HG02981 (cell line): ENCODE results near the gene ITPK1.

Experiments used
- ATAC-seq: cut with Tn5 transposase; IDR thresholded peaks from one replicate; pipeline ENCODE4 v1.9.1; 2021; ENCODE audit warnings: mild to moderate bottlenecking, moderate library complexity; ENCODE audit not compliant: unreplicated experiment

The ITPK1 gene

DNA sequence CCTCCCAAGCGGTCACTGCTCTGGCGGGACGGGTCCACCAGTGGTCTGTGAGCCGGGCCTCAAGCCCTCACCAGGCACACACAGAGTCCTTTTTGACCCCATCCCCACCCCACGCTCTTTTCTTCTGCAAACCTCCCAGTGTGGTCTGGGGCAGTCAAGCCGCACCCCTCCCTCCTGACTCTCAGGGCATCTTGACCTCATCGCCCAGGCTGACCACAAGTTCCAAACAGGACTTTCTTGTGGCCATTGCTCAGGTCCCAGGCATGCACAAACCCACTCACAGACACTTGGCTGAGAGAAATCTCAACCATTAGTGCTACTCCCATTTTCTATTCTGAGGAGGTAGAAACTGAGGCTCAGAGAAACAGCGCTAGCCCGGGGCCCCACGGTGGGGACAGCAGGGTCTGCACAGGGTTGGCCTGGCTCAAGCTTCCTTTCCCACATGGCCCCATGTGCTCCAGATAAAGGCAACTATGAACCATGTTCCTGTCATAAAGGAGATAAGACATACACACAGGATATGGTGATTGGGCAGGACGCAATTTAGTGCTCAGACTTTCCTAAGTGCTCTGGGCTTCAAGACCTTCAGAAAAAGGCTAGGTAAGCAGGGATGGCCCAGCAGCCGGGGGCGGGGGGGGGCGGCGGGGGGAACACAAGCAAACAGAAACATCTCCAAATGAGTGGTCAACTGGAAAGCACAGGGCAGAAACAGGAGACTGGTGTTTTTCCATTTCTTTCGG is 69.6 kb downstream of the ITPK1 start:
- ATAC-seq: no peak

DNA sequence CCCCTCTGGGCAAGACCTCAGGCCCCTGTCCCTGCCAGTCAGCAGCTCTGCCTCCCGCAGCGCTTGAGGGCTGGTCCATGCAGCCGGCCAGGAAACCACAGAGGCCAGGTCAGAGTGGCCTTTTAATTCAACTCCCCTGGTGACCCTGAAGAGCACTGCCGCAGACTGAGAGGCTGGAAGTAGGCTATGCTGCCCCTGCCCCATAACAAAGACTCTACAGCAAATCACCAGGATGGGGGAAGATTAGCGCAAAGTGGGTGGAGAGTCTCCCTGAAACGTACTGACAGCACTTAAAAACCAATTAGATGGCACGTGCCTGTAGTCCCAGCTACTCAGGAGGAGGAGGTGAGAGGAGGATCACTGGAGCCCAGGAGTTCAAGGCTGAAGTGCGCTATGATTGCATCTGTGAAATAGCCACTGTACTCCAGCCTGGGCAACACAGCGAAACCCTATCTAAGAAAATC is 70.5 kb downstream of the ITPK1 start:
- no peak for ATAC-seq

DNA sequence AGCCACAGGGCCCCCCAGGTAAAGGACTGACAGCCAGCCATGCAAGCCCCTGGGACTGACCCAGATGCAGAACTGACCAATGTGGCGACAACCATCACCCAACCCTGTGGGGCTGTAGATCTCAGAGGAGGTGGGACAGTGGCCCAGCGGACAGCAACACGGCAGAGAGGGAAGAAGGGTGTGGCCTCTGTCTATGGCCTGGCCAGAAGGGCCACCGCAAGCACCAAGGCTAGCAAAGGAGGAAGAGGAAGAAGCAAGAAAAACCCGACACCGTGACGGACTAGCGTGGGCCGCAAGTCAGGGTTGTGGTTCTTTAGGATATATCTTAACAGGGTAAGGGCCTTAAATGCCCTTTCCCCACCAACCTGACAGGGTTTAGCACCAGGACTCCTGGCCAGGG is 71.2 kb downstream of the ITPK1 start:
- ATAC-seq: no peak

DNA sequence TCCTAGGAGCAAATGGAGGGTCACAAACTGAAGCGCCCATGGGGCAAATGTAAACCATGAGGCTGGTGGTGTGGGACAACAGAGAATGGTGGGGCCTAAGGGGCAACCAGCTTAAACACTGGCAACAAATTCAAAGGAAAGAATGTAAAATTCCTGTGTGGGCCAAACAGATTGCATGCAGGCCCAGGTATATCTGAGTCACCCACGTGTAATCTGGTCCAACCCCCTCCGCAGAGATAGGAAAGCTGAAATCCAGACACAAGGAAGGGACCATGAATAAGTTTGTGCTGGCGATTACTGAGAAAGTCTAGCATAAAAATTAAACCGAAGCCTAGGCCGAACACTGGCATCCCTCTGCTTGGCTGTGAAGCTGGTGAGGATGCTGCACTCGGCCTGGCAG is 71.6 kb downstream of the ITPK1 start:
- no peak for ATAC-seq

DNA sequence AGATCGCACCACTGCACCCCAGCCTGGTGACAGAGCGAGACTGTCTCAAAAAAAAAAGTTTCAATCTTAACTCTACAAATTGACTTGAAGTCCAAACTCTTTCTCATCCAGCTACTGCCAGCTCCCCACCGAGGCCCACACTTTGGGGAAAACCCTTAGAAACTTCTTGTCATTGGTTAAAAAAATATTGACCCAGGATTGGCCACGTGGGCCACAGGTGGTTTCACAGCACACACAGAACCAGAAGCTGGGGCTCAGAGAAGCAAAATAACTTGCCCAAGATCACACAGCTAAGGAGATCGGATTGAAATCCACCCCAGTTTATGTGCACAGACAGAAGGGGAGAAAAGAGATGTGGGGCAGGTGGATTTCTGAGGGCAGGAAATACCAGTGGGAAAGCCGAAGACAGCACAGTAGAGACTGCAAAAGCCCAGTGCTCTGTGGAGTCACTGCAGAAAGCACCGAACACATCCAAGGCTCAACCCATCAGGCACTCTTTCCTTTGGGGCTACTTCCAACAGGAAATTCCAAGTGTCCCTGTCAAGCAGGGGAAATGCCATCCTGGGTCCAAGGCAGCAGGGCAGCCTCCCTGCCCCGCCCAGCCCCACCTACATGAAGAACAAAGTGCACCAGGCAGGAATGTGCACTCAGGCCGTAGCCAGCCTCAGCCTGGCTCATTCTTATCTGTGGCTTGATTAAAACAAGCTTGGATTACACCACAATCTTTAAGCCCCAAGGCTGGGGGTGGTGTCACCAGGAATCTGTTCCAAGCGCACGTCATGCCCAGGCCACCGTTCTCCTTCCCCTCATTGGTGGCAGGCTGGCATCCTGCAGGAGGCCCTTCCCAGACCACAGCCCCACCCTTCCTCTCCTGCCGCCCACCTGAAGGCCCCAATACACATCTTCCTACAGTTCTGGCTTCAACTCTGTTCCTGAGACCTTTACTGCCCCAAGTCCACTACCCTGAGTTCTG is 72.5 kb downstream of the ITPK1 start:
- no peak for ATAC-seq

DNA sequence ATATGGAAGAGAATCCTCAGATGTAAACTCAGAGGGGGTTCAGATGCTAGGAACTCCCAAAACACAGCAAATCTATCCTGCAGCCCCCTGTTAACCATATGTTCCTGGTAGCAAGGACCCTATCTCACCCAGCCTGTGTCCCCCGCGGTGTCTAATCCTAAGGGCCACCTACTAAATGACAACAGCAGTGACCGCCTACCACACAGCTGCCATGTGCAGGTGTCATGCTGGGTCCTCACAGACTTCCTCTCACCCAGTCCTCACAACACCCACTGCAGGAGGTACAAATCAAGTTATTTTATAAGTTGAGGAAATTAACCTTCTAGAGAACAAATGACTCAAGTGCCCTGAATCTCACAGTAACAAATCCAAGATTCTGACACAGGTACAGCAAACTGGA is 73.9 kb downstream of the ITPK1 start:
- ATAC-seq: no peak

DNA sequence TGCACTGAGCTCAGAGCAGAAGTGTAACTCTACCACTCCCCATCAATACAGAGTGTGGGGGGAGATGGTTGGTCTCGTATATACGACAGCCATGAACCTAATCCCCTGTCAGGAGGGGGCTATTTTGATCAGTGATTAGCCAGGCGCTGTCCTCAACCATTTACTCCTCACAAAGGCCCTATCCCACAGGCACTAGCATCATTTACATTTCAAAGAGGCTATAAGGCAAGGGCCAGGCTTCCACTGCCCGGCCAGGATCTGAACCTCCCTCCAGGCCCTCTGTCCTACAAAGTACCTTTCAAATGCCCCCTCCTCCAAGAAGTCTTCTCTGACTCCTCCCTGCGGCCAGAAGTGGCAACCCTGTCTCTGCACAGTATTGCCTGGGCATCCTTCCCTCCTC is 74.7 kb downstream of the ITPK1 start:
- no peak for ATAC-seq

DNA sequence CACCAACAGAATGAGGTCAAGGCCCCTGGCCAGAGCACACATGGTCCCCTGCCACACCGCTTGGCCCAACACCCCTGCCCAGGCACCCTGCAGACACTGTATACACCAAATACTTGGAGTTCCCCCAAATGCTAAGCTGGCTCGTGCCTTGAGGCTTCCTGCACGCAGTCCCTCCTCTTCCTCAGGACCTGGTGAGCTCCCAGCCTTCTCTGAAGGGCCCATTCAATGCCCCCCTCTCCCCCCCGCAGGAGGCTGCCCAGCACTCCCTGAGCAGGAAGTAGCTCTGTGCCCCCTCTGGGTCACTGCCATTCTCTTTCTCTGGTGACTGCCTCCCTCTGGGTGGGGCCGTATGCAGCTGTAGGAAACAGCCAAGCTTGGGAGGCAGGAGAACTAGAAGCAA is 75.3 kb downstream of the ITPK1 start:
- no peak for ATAC-seq

DNA sequence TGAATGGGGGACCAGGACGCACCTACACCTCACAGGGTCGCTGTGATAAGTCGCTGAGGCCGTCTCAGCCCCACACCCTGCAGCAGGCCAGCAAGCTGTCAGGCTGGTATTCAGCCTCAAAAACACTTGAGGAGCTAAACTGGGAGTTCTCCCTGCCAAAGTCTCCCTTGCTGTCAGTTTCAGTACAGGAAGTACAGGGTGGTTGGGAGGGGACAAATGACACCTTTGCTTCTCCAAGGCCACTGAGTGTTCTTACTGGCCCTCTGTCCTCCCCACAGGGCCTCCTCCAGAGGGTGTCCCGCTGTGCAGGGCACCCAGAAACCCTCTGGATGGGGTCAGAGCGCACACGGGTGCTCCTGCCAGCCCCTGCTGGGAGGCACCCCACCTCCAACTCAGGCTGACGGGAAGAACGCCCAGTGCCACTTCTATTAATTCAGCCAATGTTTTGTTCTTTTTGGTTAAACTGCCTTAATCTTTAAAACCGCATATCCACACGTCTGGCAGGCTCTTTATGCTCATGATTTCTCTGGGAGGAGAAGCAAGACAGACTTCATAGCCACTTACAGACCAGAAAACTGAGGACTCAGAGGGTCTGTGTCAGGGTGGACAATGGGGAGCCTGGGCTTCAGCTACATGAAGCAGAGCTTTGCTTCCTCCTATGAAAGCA is 75.9 kb downstream of the ITPK1 start:
- ATAC-seq: no peak

DNA sequence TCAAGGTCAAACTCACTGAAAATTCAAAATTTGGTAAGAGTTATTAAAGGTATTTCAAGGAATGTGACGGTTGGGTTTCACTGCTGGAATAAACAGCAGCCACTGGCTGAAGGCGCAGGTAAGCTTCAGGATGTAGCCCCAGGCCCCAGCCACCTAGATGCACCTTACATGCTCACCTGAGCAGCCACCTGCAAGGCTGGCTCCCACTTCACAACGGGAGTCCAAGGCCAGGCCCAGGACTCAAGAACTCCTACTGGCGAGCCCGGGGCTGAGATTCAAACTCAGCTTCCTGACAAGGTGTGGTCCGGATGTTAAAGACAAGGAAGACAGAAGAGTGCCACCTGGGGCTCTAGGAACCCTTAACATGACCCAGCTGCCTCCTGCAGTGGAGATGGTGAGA is 78.4 kb downstream of the ITPK1 start:
- ATAC-seq: no peak

DNA sequence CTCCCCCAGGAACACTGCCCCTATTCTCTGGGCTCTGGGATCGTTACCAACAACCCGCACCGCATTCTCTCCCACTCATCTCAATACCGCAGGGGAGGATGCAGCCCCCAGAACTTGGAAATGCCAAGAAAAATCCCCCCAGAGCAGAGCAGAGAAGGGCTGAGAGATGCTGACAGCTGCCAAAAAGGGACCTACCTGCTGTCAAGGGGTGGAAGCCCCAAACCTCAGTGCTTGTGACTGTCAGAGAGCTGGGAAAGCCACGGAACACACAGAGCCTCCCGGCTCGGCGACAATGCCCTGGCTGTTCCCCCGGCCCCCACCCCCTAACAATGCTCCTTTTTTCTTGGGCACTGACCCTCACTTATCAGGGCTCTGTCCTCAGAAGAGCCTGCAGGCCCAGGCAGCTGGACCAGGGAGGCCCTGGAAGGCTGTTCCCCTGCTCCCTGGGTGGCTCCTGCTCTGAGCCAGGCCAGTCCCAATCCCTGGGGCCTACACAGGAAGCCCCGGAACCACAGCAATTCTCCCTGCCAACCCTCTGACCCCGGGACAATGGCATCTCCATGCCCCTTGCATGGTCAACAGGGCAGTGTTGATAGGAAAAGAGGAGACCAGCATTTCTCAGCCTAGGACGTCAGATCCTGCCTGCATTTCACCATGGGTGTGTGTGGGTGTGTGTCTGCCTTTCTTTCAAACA is 78.9 kb downstream of the ITPK1 start:
- no peak for ATAC-seq

DNA sequence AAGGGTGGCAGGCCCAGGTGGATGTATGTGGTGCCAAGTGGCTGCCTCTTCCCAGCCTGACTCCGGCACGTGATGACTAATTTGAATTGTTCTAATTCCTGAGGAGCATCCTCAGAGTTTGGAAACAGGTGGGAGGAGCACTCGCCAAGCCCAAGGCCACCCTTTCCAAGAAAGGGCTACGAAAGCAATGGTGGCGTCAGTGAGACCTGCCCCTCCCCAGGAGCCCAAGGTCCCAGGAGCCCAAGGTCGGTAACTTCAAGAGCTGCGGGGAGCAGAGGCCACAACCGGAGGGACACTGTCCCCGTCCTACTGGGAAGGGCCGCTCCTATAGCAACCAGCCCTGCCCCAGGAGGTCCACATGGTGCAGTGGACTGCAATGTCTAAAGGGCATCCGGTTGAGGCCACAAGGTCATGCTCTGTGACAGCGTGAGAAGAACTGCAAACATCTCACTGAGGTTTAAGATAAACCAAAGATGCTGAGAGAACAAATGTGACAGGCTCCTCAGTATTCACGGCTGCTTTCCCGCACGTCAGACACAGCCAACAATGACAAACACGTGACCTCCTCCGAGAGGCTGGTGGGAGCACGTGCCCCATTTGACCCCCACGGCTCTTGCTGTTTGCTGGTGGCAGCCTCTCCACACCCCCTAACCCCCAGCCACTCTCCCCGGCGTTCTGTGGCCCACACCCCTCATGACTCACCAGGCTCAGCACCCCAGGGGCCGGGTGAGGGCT is 79.6 kb downstream of the ITPK1 start:
- ATAC-seq: no peak

DNA sequence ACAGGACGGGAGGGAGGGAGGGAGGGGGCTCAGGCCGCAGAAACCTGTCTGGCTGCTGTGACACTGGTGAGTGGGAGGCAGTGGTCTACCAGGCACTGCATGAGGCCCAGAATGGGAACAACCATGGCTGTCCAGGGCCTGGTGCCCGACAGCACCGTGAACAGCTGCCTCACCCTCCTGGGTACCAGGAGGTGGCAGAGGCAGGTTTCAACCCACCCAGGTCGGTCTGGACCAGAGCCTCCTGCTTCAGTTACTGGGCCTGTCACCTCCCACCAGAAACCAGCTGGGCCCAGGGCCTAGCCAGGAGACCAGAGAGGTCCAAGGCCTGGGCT is 80.2 kb downstream of the ITPK1 start:
- ATAC-seq: no peak

DNA sequence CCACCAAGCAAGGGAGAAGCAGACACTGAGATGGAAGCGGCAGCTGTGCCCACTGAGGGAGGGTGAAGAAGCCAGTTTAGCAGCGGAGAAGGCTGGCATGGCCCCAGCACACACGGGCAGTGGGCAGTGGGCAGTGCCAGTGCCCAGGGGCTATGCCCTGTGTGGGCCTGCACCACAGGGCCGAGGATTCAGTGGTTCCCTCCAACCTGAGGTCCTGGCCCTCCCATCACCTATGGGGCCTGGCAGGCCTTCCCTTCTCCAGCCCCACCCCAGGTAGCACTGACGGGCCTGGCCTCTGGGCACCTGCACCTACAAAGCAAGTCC is 81.1 kb downstream of the ITPK1 start:
- no peak for ATAC-seq

DNA sequence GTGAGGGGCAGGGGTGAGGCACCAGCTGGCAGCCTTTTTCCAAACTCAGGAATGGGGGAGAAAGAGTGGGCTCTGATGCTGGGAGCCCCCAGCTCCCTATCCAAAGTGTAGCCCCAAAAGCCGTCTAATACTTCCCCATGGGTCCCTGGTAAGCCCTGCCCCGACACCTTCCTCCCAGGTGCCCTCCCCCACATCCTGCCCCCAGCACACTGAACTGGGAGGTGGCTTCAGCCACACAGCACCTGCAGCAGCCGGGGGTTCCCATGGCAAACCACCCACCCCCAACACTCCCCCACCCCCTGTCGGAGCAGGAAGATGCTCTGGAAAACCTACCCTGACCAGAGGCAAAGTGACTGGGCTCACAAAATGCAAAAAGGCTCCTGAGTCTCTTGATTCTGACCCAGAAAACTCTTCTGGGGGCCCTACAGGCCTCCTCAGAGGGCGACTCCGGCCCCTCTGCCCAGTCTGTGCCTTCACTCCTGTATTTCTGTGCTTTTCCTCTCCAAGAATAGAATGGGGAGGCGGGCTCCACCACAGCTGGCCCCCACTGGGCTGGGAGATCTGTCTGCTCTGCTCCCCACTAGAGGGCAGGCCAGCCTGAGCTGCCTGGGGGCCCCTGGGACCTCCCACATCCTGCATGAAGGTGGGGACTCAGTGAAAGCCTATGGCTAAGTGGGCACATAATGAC is 81.6 kb downstream of the ITPK1 start:
- peak; percentile 71 for ATAC-seq

DNA sequence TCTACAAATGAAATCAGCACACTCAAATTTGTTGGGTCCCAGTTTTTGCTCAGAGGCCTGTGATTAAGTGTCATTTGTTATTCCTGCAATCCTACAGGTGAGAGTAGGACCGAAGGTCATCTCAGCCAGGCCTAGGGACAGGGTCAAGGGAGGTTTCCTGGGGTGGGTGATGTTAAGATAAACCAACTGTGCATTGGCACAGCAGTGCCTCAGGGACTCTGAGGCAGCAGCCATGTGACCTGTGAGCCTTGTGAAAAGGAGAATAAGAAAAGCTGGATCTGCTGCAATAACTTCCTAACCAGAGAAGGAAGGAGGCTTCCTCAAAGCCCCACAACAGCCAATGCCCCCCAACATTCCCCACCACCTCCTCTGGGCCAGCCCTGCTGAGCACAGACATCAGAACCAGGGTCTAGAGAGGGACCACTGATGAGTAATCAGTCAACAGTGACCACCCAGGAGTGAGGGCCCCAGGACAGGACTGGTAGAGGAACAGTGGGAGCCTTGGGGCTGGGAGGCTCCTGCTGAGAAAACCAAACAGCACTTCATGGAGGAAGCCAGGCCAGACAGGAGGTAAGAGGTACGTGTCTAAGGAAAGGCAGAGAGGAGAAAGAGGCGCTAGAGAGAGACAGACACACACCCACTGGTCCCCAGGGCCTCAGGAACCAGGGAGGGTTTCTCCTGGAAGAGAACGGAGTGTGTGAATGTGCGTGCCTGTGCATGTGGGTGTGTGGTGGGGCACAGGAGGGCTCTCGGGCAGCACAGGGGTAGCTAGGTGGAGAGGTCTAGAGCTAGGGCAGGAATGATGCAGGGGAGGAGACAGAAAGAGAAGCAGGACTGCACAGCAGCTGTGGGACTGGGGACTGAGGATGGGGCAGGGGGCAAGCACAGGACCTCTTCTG is 82.4 kb downstream of the ITPK1 start:
- ATAC-seq: peak; percentile 8

DNA sequence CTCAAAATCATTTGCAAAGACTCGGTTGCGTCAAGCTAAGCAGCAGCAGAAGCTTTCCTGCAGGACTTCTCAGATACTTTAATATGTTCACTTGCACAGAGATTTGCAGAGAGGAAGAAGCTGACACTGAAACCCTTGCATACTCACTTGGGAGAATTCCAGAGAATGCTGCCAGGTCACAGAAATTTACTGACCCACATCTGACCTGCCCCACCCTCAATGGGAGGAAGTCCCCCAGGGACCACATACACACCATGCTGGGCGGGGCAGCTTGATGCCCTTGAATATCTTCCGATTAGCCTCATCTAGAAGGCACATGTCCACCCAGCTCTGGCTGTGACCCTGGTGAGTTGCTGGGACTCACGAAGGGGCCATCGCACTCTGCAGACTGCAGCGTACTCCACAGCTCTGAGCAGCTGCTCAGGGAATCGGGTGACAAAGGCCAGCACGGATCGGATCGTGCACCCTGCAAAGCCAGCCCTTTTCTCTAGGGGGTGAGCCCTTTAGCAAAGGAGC is 83.2 kb downstream of the ITPK1 start:
- ATAC-seq: no peak

DNA sequence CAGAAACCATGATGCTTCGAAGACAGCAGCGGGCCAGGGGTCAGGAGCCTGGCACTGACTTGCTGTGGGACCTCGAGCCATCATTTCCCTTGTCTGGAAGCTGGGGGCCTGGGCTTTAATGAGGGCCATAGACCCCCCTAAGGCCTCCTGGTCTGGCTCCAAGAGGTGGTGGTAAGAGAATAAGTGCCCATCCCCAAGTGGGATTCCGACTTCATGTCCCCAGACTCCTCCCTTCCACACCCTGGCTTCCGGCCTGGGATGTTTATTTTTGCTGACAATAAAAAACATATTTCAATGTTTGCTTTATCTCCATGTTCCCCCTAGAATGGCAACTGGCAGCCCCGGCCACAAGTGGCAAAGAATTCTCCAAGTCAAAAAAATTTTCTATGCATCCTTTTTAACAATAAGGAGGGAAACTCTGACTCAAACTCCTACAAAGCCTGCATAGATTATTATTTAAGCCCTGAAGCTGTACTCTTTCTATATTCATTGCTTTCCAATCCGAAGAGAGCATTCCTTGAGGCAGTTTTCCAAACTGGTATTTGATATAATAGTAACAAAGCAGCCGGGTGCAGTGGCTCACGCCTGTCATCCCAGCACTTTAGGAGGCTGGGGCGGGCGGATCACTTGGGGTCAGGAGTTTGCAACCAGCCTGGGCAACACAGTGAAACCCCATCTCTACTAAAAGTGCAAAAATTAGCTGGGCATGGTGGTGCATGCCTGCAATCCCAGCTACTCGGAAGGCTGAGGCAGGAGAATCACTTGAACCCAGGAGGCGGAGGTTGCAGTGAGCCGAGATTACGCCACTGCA is 84.0 kb downstream of the ITPK1 start:
- no peak for ATAC-seq
